H9 (cell line): Measurements from ENCODE around the gene CCDC69. TPM values are rescaled to one million over a fixed set of nuclear protein-coding genes. Genes with fewer than 3 reads are reported as not detected.

Source experiments
- DNase-seq: peaks from one replicate; pipeline ENCODE4 v3.0.0-alpha.2; 2017
- H2AFZ ChIP-seq: one replicate; pipeline ENCODE4 v1.6.1; 2013; ENCODE audit warnings: mild to moderate bottlenecking, low read length, control low read depth, moderate library complexity
- H2AK5ac ChIP-seq: 2 replicates; pipeline ENCODE4 v1.6.1; 2013; ENCODE audit warnings: low read length, control low read depth, mixed read lengths; ENCODE audit not compliant: insufficient read length
- H2BK120ac ChIP-seq: one replicate; pipeline ENCODE4 v1.6.1; 2013; ENCODE audit warnings: low read depth, mild to moderate bottlenecking, low read length, control low read depth, inconsistent platforms; ENCODE audit not compliant: poor library complexity, severe bottlenecking
- H2BK12ac ChIP-seq: 2 replicates; pipeline ENCODE4 v1.6.1; 2013; ENCODE audit warnings: low read length, control low read depth, mixed read lengths, low read depth; ENCODE audit not compliant: insufficient read length
- H2BK15ac ChIP-seq: 2 replicates; pipeline ENCODE4 v1.6.1; 2013; ENCODE audit warnings: low read depth, low read length, control low read depth
- H2BK20ac ChIP-seq: one replicate; pipeline ENCODE4 v1.6.1; 2013; ENCODE audit warnings: low read depth, mild to moderate bottlenecking, low read length, control low read depth, inconsistent platforms; ENCODE audit not compliant: poor library complexity, severe bottlenecking
- H2BK5ac ChIP-seq: 2 replicates; pipeline ENCODE4 v1.6.1; 2013; ENCODE audit warnings: low read length, control low read depth, mixed read lengths; ENCODE audit not compliant: insufficient read length
- H3K14ac ChIP-seq: 2 replicates; pipeline ENCODE4 v1.6.1; 2013; ENCODE audit warnings: low read length, control low read depth; ENCODE audit not compliant: insufficient read depth
- H3K18ac ChIP-seq: 2 replicates; pipeline ENCODE4 v1.6.1; 2013; ENCODE audit warnings: low read depth, mild to moderate bottlenecking, mixed read lengths, low read length, control low read depth; ENCODE audit not compliant: insufficient read length
- H3K23ac ChIP-seq: 2 replicates; pipeline ENCODE4 v1.6.1; 2013; ENCODE audit warnings: low read length, control low read depth, mixed read lengths, low read depth; ENCODE audit not compliant: insufficient read length
- H3K23me2 ChIP-seq: 2 replicates; pipeline ENCODE4 v1.6.1; 2013; ENCODE audit warnings: low read depth, mild to moderate bottlenecking, mixed read lengths, low read length, control low read depth; ENCODE audit not compliant: insufficient read length, poor library complexity, severe bottlenecking
- H3K27ac ChIP-seq: 2 replicates; pipeline ENCODE4 v1.5.1; 2013; ENCODE audit warnings: low read length, control low read depth, mixed read lengths, low read depth; ENCODE audit not compliant: insufficient read length
- H3K27me3 ChIP-seq: 2 replicates; pipeline ENCODE4 v1.6.1; 2013; ENCODE audit warnings: low read length, control low read depth, inconsistent platforms; ENCODE audit not compliant: insufficient read depth
- H3K4ac ChIP-seq: 2 replicates; pipeline ENCODE4 v1.6.1; 2013; ENCODE audit warnings: low read depth, mild to moderate bottlenecking, control low read depth, inconsistent platforms, low read length, moderate library complexity
- H3K4me1 ChIP-seq: 2 replicates; pipeline ENCODE4 v1.6.1; 2013; ENCODE audit warnings: low read length, control low read depth, inconsistent platforms; ENCODE audit not compliant: insufficient read depth
- H3K4me2 ChIP-seq: 2 replicates; pipeline ENCODE4 v1.6.1; 2013; ENCODE audit warnings: low read length, control low read depth, mixed read lengths; ENCODE audit not compliant: insufficient read length, insufficient read depth
- H3K56ac ChIP-seq: 2 replicates; pipeline ENCODE4 v1.6.1; 2013; ENCODE audit warnings: low read depth, mild to moderate bottlenecking, mixed read lengths, low read length, control low read depth; ENCODE audit not compliant: insufficient read length
- H3K79me1 ChIP-seq: 2 replicates; pipeline ENCODE4 v1.6.1; 2013; ENCODE audit warnings: low read depth, mild to moderate bottlenecking, moderate library complexity, low read length, control low read depth, inconsistent platforms; ENCODE audit not compliant: insufficient read depth, poor library complexity, severe bottlenecking
- H3K79me2 ChIP-seq: 2 replicates; pipeline ENCODE4 v1.6.1; 2013; ENCODE audit warnings: low read length, control low read depth, inconsistent platforms; ENCODE audit not compliant: insufficient read depth
- H3K9ac ChIP-seq: 2 replicates; pipeline ENCODE4 v1.6.1; 2013; ENCODE audit warnings: low read length, control low read depth, mixed read lengths; ENCODE audit not compliant: insufficient read length; ENCODE audit errors: extremely low read depth
- H3K9me3 ChIP-seq: one replicate; pipeline ENCODE4 v1.6.1; 2013; ENCODE audit warnings: low read depth, low read length, inconsistent platforms; ENCODE audit not compliant: control insufficient read depth
- H3T11ph ChIP-seq: one replicate; pipeline ENCODE4 v1.6.1; 2013; ENCODE audit warnings: mild to moderate bottlenecking, low read length, control low read depth, inconsistent platforms
- H4K20me1 ChIP-seq: one replicate; pipeline ENCODE4 v1.6.1; 2013; ENCODE audit not compliant: control insufficient read depth, insufficient read length, insufficient read depth
- H4K5ac ChIP-seq: 2 replicates; pipeline ENCODE4 v1.6.1; 2013; ENCODE audit warnings: low read depth, mild to moderate bottlenecking, mixed read lengths, low read length, control low read depth; ENCODE audit not compliant: insufficient read length
- H4K8ac ChIP-seq: replicated peaks from 2 replicates; pipeline ENCODE4 v1.6.1; 2013; ENCODE audit warnings: low read length, control low read depth, mixed read lengths, low read depth; ENCODE audit not compliant: insufficient read length
- H4K91ac ChIP-seq: 2 replicates; pipeline ENCODE4 v1.6.1; 2013; ENCODE audit warnings: low read depth, mild to moderate bottlenecking, moderate library complexity, mixed read lengths, low read length, control low read depth; ENCODE audit not compliant: insufficient read length
- H3K27ac Mint-ChIP-seq, 3 experiments: 2 replicates in 2 of 3; 3 replicates in 1 of 3; pipeline ENCODE4 v1.8.0; 2020 to 2021; ENCODE audit warnings: mixed read lengths in 3 of 3, mild to moderate bottlenecking in 1 of 3, moderate library complexity in 1 of 3
- H3K27me3 Mint-ChIP-seq: 2 replicates; pipeline ENCODE4 v1.8.0; 2021; ENCODE audit warnings: low read depth, mild to moderate bottlenecking, moderate library complexity, mixed read lengths
- H3K36me3 Mint-ChIP-seq, 3 experiments: 2 replicates in 2 of 3; 3 replicates in 1 of 3; pipeline ENCODE4 v1.8.0; 2020 to 2021; ENCODE audit warnings: low read depth in 3 of 3, mixed read lengths in 3 of 3; ENCODE audit not compliant: insufficient read depth in 1 of 3
- H3K4me1 Mint-ChIP-seq, 2 experiments: 2 replicates each; pipeline ENCODE4 v1.8.0; 2020; ENCODE audit warnings: mixed read lengths in 2 of 2
- H3K4me3 Mint-ChIP-seq, 2 experiments: 2 replicates in 1 of 2; 3 replicates in 1 of 2; pipeline ENCODE4 v1.8.0; 2020 to 2021; ENCODE audit warnings: mild to moderate bottlenecking in 2 of 2, mixed read lengths in 2 of 2, moderate library complexity in 1 of 2
- H3K9me3 Mint-ChIP-seq, 2 experiments: 2 replicates in 1 of 2; 3 replicates in 1 of 2; pipeline ENCODE4 v1.8.0; 2020; ENCODE audit warnings: mild to moderate bottlenecking in 2 of 2, mixed read lengths in 2 of 2, moderate library complexity in 1 of 2
- WGBS: extraction: QIAGEN DNeasy Blood & Tissue Kit; methylation state at CpG from one replicate; pipeline ENCODE4 v1.1.7; 2013; ENCODE audit warnings: missing lambda C conversion rate, low lambda C conversion rate, mixed read lengths; ENCODE audit not compliant: insufficient read length; ENCODE audit errors: extremely low coverage; 5-methylcytosine and 5-hydroxymethylcytosine counted together
- total RNA-seq: library from RNA; stranded (reverse); gene quantifications from 2 replicates; pipeline ENCODE4 v1.2.1, GENCODE V29; 2021
- TF ChIP-seq, protein P1 (sequence below): fragments of 200-600 bp; sonication (generic); conservative IDR thresholded peaks from 3 replicates; pipeline ENCODE4 v1.8.0; 2021; ENCODE audit warnings: antibody characterized with exemption, mild to moderate bottlenecking

Gene CCDC69
- total RNA-seq, 1 experiment from 2014 or later = 5.3 TPM

DNA sequence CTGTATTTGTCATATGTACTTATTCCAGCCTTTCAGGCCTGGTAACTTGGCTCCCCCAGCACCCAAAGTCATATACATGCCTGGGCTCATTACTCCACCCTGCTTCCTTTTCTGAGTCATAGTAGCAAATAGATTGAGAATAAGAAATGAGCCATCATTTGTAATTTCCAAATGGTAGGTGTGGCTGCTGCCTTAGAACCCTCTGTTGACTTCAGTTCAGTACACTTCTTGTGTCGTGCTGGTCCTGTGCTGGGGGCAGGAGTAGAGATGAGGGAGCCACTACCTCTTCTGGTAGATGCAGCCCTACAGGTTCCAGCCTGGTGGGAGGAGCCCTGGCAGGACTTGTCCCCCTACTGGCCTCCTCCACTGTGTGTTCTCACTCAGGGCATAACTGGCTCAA is 40.2 kb upstream of the CCDC69 start:
- Histone ChIP-seq H3K9me3 (no peaks in the 10 kb centered on the region), H3K9ac (no peak overlapping the region), H4K5ac (no peak overlapping the region), H3K14ac (no peak overlapping the region), H2AK5ac (no peak overlapping the region), H2BK5ac (no peak overlapping the region), H3K4ac (no peak overlapping the region), H3K79me2 (no peaks in the 10 kb centered on the region), H3K27ac (no peak overlapping the region), H4K91ac (no peak overlapping the region), H2BK20ac (no peak overlapping the region), H2AFZ (no peak overlapping the region), H3K79me1 (no peaks in the 10 kb centered on the region), H2BK12ac (no peak overlapping the region), H3K56ac (no peak overlapping the region), H2BK120ac (no peak overlapping the region), H3K27me3 (no peaks in the 10 kb centered on the region), H3K4me1 (no peaks in the 10 kb centered on the region), H3T11ph (no peak overlapping the region), H3K18ac (no peak overlapping the region), H4K20me1 (no peaks in the 10 kb centered on the region), H3K23ac (no peak overlapping the region), H3K4me2 (no peak overlapping the region), H4K8ac (no peak overlapping the region), H3K23me2 (no peaks in the 10 kb centered on the region), H2BK15ac (no peak overlapping the region)
- Mint-ChIP-seq H3K36me3 (peaks cover 13 to 27% (median 19%) of the 10 kb centered on the region in 3 experiments), H3K27ac (no peak overlapping the region; a peak in 1 of 7 replicates), H3K4me3 (no peak overlapping the region), H3K27me3 (no peaks in the 10 kb centered on the region), H3K4me1 (peaks cover 4% of the 10 kb centered on the region in 2 experiments), H3K9me3 (no peaks in the 10 kb centered on the region)
- DNase-seq = no peak
- no CpG with 5 or more reads among the region's 1 CpG for WGBS
- TF ChIP-seq, protein P1, sequence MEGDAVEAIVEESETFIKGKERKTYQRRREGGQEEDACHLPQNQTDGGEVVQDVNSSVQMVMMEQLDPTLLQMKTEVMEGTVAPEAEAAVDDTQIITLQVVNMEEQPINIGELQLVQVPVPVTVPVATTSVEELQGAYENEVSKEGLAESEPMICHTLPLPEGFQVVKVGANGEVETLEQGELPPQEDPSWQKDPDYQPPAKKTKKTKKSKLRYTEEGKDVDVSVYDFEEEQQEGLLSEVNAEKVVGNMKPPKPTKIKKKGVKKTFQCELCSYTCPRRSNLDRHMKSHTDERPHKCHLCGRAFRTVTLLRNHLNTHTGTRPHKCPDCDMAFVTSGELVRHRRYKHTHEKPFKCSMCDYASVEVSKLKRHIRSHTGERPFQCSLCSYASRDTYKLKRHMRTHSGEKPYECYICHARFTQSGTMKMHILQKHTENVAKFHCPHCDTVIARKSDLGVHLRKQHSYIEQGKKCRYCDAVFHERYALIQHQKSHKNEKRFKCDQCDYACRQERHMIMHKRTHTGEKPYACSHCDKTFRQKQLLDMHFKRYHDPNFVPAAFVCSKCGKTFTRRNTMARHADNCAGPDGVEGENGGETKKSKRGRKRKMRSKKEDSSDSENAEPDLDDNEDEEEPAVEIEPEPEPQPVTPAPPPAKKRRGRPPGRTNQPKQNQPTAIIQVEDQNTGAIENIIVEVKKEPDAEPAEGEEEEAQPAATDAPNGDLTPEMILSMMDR = no peak
